Panc1 (cell line): ENCODE measurements around the gene ONECUT1. TPM values are rescaled to one million over a fixed set of nuclear protein-coding genes. Genes with fewer than 3 reads are reported as not detected.

ENCODE experiments used
- ATAC-seq: fragments of 200-7000 bp; cut with Tn5 transposase; 2 replicates; pipeline ENCODE4 v1.9.1; 2020; ENCODE audit warnings: mild to moderate bottlenecking, moderate library complexity
- BruUV-seq: library from RNA; stranded (reverse); fragments of 400-500 nt; replicated peaks from 2 replicates; lab custom pipeline; 2021; lab: Mats Ljungman, UMichigan
- CTCF ChIA-PET: fragments of 300-600 bp; sonication (Branson Sonifier 250); formaldehyde crosslinking; loops from one replicate; lab custom pipeline; 2022; ENCODE audit warnings: antibody characterized with exemption; lab: Charles Lee
- POLR2A ChIA-PET: fragments of 300-600 bp; sonication (Branson Sonifier 250); formaldehyde crosslinking; loops from one replicate; lab custom pipeline; 2022; ENCODE audit warnings: antibody characterized with exemption; lab: Charles Lee
- DNase-seq: peaks from one replicate; pipeline ENCODE4 v3.0.0-alpha.2; 2010; ENCODE audit warnings: low read depth, low spot score
- H3K27ac ChIP-seq: 2 replicates; pipeline ENCODE4 v1.5.1; 2011; ENCODE audit warnings: mild to moderate bottlenecking, low read length, inconsistent platforms
- H3K27me3 ChIP-seq: fragments of 200-500 bp; sonication (Bioruptor generic); 2 replicates; pipeline ENCODE4 v1.6.0; 2014; ENCODE audit warnings: low read length, inconsistent platforms; ENCODE audit not compliant: control insufficient read depth, insufficient read depth
- H3K36me3 ChIP-seq: fragments of 200-500 bp; sonication (Bioruptor generic); 2 replicates; pipeline ENCODE4 v1.5.1; 2014; ENCODE audit warnings: inconsistent platforms, mild to moderate bottlenecking, low read length, moderate library complexity; ENCODE audit not compliant: control insufficient read depth, insufficient read depth
- H3K4me1 ChIP-seq: 2 replicates; pipeline ENCODE4 v1.5.1; 2011; ENCODE audit warnings: inconsistent platforms, mild to moderate bottlenecking, low read length, moderate library complexity; ENCODE audit not compliant: control insufficient read depth, insufficient read depth
- H3K4me3 ChIP-seq, 2 experiments: 2 replicates each; pipeline ENCODE4 v1.5.1; 2011 to 2012; ENCODE audit warnings: low read depth in 2 of 2, low read length in 2 of 2, mild to moderate bottlenecking in 2 of 2, inconsistent platforms in 1 of 2, moderate library complexity in 1 of 2
- H3K9me3 ChIP-seq: fragments of 200-500 bp; sonication (Bioruptor generic); 2 replicates; pipeline ENCODE4 v1.5.1; 2014; ENCODE audit warnings: low read depth, mild to moderate bottlenecking, inconsistent platforms, low read length, moderate library complexity; ENCODE audit not compliant: control insufficient read depth, insufficient read depth
- POLR2AphosphoS5 ChIP-seq: IDR thresholded peaks from 2 replicates; pipeline ENCODE4 v1.6.1; 2012; ENCODE audit warnings: mild to moderate bottlenecking, low read depth, low read length, moderate library complexity
- SIN3A ChIP-seq: IDR thresholded peaks from 2 replicates; pipeline ENCODE4 v1.6.1; 2012; ENCODE audit warnings: low read depth, mild to moderate bottlenecking, low read length, moderate library complexity, borderline replicate concordance; ENCODE audit not compliant: insufficient read depth
- TCF7L2 ChIP-seq: IDR thresholded peaks from 2 replicates; pipeline ENCODE4 v1.6.1; 2011; ENCODE audit warnings: mild to moderate bottlenecking, low read depth, low read length, inconsistent platforms
- in situ Hi-C: cut with HindIII; loops from 2 replicates; pipeline ENCODE4 v1.10.0; 2016; ENCODE audit warnings: low sequenced_read_pairs, low pct_unique_long_range_greater_than_20kb
- intact Hi-C: fragments of 100-400 bp; cut with micrococcal nuclease; formaldehyde crosslinking; loops from one replicate; pipeline ENCODE4 v1.10.0; 2022; ENCODE audit not compliant: unreplicated experiment
- total RNA-seq: library from RNA; stranded (reverse); gene quantifications from one replicate; pipeline ENCODE4 v1.2.1, GENCODE V29; 2021; ENCODE audit not compliant: unreplicated experiment
- TF ChIP-seq, protein P1 (sequence below): fragments of 450-650 bp; IDR thresholded peaks from 2 replicates; pipeline ENCODE4 v1.5.1; 2017; ENCODE audit warnings: mild to moderate bottlenecking
- TF ChIP-seq, protein P2 (sequence below), 2 experiments: IDR thresholded peaks; 2 replicates each; pipeline ENCODE4 v1.6.1; 2011 to 2012; ENCODE audit warnings: low read depth in 2 of 2, control low read depth in 1 of 2, low read length in 1 of 2, mild to moderate bottlenecking in 1 of 2, moderate library complexity in 1 of 2; ENCODE audit not compliant: insufficient read depth in 1 of 2

Gene ONECUT1
- total RNA-seq, 1 experiment from 2014 or later = 0.18 TPM

DNA sequence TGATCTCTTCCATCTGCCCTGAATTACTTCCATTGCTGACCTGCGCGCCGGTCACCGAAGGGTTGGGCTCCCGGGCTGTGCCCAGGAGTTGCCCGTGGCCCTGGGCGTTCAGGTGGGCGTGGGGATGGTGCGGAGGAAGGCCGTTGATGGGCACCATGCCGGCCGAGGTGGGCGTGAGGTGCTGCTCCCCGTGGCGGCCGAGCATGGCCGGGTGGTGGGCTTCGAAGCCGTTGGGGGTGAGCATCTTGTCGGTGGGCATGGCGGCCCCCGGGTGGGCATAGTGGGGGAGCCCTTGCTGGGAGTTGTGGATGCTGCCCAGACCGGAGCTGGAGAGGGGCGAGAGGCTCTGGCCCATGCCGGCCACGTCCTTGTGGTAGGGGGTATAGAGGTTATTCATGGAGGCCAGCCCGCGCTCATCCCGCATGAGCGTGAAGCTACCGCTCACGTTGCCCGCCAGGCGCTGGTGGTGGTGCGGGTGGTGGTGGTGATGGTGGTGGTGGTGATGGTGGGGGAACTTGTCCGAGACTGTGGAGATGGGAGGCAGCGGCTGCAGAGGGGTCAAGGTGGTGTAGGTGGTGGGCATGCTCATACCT, 1.0 kb downstream of the ONECUT1 start:
- Histone ChIP-seq H3K36me3 (no peaks in the 10 kb centered on the region), H3K27ac (no peak overlapping the region), H3K4me1 (peaks cover 28% of the 10 kb centered on the region), H3K27me3 (peaks cover 25% of the 10 kb centered on the region), H3K9me3 (no peaks in the 10 kb centered on the region), H3K4me3 (peak overlapping the region; percentile 1 to 54; a peak in 2 of 4 replicates)
- in situ Hi-C loops (no loop called here), intact Hi-C loops (no loop called here)
- no peak for ATAC-seq
- ChIA-PET CTCF (no interaction called here), POLR2A (interaction anchor here (0.7 kb wide), 1 partner anchor 257 kb away, joined by 4 read pairs; no protein-coding TSS in a partner anchor)
- TF ChIP-seq, protein P1, sequence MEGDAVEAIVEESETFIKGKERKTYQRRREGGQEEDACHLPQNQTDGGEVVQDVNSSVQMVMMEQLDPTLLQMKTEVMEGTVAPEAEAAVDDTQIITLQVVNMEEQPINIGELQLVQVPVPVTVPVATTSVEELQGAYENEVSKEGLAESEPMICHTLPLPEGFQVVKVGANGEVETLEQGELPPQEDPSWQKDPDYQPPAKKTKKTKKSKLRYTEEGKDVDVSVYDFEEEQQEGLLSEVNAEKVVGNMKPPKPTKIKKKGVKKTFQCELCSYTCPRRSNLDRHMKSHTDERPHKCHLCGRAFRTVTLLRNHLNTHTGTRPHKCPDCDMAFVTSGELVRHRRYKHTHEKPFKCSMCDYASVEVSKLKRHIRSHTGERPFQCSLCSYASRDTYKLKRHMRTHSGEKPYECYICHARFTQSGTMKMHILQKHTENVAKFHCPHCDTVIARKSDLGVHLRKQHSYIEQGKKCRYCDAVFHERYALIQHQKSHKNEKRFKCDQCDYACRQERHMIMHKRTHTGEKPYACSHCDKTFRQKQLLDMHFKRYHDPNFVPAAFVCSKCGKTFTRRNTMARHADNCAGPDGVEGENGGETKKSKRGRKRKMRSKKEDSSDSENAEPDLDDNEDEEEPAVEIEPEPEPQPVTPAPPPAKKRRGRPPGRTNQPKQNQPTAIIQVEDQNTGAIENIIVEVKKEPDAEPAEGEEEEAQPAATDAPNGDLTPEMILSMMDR = no peak
- no TSS peak for BruUV-seq
- DNase-seq = no peak

DNA sequence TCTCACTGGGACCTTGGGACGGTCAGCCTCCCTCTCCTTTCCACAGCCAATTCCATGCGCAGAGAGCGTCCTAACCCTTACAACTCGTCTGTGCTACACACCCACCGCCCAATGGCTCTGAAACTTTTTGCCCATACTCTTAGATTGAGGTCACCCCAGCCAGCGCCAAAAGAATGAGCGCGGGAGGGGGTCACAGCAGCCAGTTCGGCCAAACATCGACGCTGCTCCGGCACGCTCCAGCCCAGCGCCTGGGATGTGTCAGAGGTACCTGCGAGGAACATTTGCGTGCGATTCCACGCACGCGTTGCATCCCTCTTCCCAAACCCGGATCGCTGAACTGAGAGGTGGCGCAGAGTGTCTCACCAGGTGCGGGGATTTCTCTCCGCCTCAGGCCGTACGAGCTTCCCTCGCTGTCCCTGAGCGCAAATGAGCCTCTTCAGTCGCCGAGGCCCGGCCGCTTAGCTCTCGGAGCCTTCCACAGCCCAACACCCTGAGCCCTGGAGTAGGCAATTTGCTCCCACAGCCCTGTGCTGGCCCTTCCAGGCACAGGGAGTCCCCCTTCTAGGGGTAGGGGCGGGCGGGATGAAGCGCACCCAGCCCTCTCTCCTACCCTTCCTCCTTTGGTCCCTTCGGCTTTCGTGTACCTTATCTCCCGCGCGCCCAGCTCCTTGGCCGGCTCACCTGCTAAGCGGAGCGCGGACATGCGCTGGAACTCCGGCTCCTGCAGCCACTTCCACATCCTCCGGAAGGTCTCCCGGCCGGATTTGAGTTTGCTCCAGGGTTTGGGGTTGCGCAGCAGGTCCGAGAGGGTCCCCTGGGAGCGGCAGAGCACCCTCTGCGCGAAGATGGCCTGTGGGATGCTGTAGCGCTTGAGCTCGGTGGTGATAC, 1.8 kb downstream of the ONECUT1 start:
- in situ Hi-C loops (no loop called here), intact Hi-C loops (no loop called here)
- TF ChIP-seq POLR2AphosphoS5 (no peak), SIN3A (no peak)
- Histone ChIP-seq H3K36me3 (no peaks in the 10 kb centered on the region), H3K4me3 (peak overlapping the region in 1 of 2 experiments; percentile 18; a peak in 1 of 4 replicates), H3K9me3 (no peaks in the 10 kb centered on the region), H3K27me3 (peaks cover 31% of the 10 kb centered on the region), H3K27ac (no peak overlapping the region), H3K4me1 (peaks cover 28% of the 10 kb centered on the region)
- POLR2A ChIA-PET = no interaction called here
- no TSS peak for BruUV-seq
- no peak for DNase-seq
- ATAC-seq = peak; percentile 31; the same call in 1 of the 2 replicates
- CTCF ChIA-PET = interaction anchor here (0.7 kb wide), 1 partner anchor 9 kb away, joined by 6 read pairs; no protein-coding TSS in a partner anchor

DNA sequence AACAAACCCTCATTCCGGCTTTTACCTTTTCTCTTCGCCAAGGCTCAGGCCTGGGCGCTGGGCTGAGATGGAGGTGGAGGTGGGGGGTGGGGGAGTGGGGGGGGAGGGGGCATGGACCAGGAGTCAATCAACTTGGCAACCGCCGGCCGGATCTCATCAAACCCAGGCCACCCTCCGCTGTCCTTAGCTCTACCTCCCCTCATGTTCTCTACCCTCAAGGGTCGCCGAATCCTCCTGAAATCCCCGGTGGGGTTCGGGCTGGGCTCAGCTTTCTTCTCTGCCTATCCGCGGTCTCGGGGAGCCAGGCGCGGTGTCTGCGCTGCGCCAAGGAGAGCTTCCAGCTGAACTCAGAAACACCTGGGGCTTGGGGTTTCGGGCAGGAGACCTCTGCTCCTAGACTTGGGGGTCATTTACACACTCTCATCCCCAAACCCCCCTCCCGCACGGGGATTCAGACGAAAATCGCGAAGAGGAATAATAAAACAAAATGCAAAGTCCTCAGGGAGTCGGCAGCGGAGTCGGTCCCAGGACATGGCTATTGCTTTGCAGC, 2.5 kb downstream of the ONECUT1 start:
- H3K9me3 ChIP-seq = no peaks in the 10 kb centered on the region
- ChIA-PET CTCF (interaction anchor here (0.7 kb wide), 1 partner anchor 10 kb away, joined by 6 read pairs; no protein-coding TSS in a partner anchor), POLR2A (no interaction called here)
- no peak overlapping the region for H3K27ac ChIP-seq
- BruUV-seq = no TSS peak
- peaks cover 28% of the 10 kb centered on the region for H3K4me1 ChIP-seq
- intact Hi-C loops (no loop called here), in situ Hi-C loops (no loop called here)
- peaks cover 38% of the 10 kb centered on the region for H3K27me3 ChIP-seq
- DNase-seq = no peak
- no peak for ATAC-seq
- TF ChIP-seq, protein P1 = no peak
- TF ChIP-seq, protein P2, sequence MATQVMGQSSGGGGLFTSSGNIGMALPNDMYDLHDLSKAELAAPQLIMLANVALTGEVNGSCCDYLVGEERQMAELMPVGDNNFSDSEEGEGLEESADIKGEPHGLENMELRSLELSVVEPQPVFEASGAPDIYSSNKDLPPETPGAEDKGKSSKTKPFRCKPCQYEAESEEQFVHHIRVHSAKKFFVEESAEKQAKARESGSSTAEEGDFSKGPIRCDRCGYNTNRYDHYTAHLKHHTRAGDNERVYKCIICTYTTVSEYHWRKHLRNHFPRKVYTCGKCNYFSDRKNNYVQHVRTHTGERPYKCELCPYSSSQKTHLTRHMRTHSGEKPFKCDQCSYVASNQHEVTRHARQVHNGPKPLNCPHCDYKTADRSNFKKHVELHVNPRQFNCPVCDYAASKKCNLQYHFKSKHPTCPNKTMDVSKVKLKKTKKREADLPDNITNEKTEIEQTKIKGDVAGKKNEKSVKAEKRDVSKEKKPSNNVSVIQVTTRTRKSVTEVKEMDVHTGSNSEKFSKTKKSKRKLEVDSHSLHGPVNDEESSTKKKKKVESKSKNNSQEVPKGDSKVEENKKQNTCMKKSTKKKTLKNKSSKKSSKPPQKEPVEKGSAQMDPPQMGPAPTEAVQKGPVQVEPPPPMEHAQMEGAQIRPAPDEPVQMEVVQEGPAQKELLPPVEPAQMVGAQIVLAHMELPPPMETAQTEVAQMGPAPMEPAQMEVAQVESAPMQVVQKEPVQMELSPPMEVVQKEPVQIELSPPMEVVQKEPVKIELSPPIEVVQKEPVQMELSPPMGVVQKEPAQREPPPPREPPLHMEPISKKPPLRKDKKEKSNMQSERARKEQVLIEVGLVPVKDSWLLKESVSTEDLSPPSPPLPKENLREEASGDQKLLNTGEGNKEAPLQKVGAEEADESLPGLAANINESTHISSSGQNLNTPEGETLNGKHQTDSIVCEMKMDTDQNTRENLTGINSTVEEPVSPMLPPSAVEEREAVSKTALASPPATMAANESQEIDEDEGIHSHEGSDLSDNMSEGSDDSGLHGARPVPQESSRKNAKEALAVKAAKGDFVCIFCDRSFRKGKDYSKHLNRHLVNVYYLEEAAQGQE (IDR thresholded peaks at IDR 0.05; ENCODE audit: insufficient read depth in 1 of 2, low read depth in 2 of 2, low read length in 1 of 2) = no peak
- TF ChIP-seq TCF7L2 (no peak), SIN3A (no peak), POLR2AphosphoS5 (no peak)
- peak overlapping the region in 1 of 2 experiments; percentile 18; a peak in 1 of 4 replicates for H3K4me3 ChIP-seq
- no peaks in the 10 kb centered on the region for H3K36me3 ChIP-seq
